IMR-90 (cell line): ENCODE measurements around the gene PRELP. TPM values are rescaled to one million over a fixed set of nuclear protein-coding genes. Genes with fewer than 3 reads are reported as not detected.

Experiments
- ATAC-seq: fragments of 200-7000 bp; cut with Tn5 transposase; 2 replicates; pipeline ENCODE4 v1.9.1; 2020; ENCODE audit warnings: low read depth, mild to moderate bottlenecking, moderate library complexity
- BruUV-seq: library from RNA; stranded (reverse); fragments of 400-500 nt; replicated peaks from 2 replicates; lab custom pipeline; 2021; lab: Mats Ljungman, UMichigan
- CTCF ChIA-PET: fragments of 300-600 bp; formaldehyde crosslinking; extraction: SDS; loops from one replicate; lab custom pipeline; 2021; ENCODE audit warnings: antibody characterized with exemption; lab: Yijun Ruan, JAX
- POLR2A ChIA-PET: fragments of 300-600 bp; sonication (Branson Sonifier 250); formaldehyde crosslinking; loops from one replicate; lab custom pipeline; 2022; ENCODE audit warnings: antibody characterized with exemption; ENCODE audit not compliant: unreplicated experiment; lab: Charles Lee
- DNase-seq: peaks from one replicate; pipeline ENCODE4 v3.0.0; 2013
- H2AFZ ChIP-seq: replicated peaks from 2 replicates; pipeline ENCODE3; 2013; ENCODE audit warnings: low read length, mild to moderate bottlenecking; ENCODE audit not compliant: poor library complexity
- H2AK5ac ChIP-seq: 2 replicates; pipeline ENCODE4 v1.6.1; 2013; ENCODE audit warnings: low read depth, low read length, inconsistent platforms
- H2AK9ac ChIP-seq: replicated peaks from 2 replicates; pipeline ENCODE3; 2013; ENCODE audit warnings: mild to moderate bottlenecking, low read depth, low read length, moderate library complexity; ENCODE audit not compliant: poor library complexity
- H2BK120ac ChIP-seq: 2 replicates; pipeline ENCODE4 v1.6.1; 2013; ENCODE audit warnings: low read depth, low read length, inconsistent platforms
- H2BK15ac ChIP-seq: 3 replicates; pipeline ENCODE4 v1.6.1; 2013; ENCODE audit warnings: low read depth, low read length, inconsistent platforms
- H2BK20ac ChIP-seq: 2 replicates; pipeline ENCODE4 v1.6.1; 2013; ENCODE audit warnings: low read depth, mild to moderate bottlenecking, inconsistent platforms, low read length, moderate library complexity
- H2BK5ac ChIP-seq: 2 replicates; pipeline ENCODE4 v1.6.1; 2013; ENCODE audit warnings: mild to moderate bottlenecking, low read depth, low read length, inconsistent platforms; ENCODE audit not compliant: poor library complexity, severe bottlenecking
- H3K14ac ChIP-seq: replicated peaks from 2 replicates; pipeline ENCODE4 v1.6.1; 2013; ENCODE audit warnings: low read depth, low read length, inconsistent platforms
- H3K18ac ChIP-seq: 2 replicates; pipeline ENCODE4 v1.6.1; 2013; ENCODE audit warnings: low read depth, low read length, control low read depth
- H3K23ac ChIP-seq: 2 replicates; pipeline ENCODE4 v1.6.1; 2013; ENCODE audit warnings: low read depth, low read length, inconsistent platforms
- H3K27ac ChIP-seq: 2 replicates; pipeline ENCODE4 v1.5.1; 2013; ENCODE audit warnings: mild to moderate bottlenecking, control low read depth, low read length; ENCODE audit not compliant: insufficient read depth
- H3K27me3 ChIP-seq: 2 replicates; pipeline ENCODE4 v1.6.1; 2013; ENCODE audit warnings: low read length; ENCODE audit not compliant: control insufficient read depth, insufficient read depth
- H3K36me3 ChIP-seq: 2 replicates; pipeline ENCODE4 v1.6.1; 2013; ENCODE audit warnings: low read length, mixed read lengths; ENCODE audit not compliant: control insufficient read depth, insufficient read depth
- H3K4ac ChIP-seq: 2 replicates; pipeline ENCODE4 v1.6.1; 2013; ENCODE audit warnings: low read depth, low read length, inconsistent platforms
- H3K4me1 ChIP-seq: 2 replicates; pipeline ENCODE4 v1.6.1; 2013; ENCODE audit warnings: low read length, mixed read lengths; ENCODE audit not compliant: control insufficient read depth, insufficient read depth
- H3K4me2 ChIP-seq: 2 replicates; pipeline ENCODE4 v1.6.1; 2013; ENCODE audit warnings: low read depth, mild to moderate bottlenecking, control low read depth, low read length, moderate library complexity
- H3K4me3 ChIP-seq: 2 replicates; pipeline ENCODE4 v1.5.1; 2013; ENCODE audit warnings: low read depth, mild to moderate bottlenecking, control low read depth, low read length, moderate library complexity; ENCODE audit not compliant: insufficient read depth
- H3K56ac ChIP-seq: 2 replicates; pipeline ENCODE4 v1.6.1; 2013; ENCODE audit warnings: low read length, inconsistent platforms; ENCODE audit not compliant: insufficient read depth; ENCODE audit errors: extremely low read depth
- H3K79me1 ChIP-seq, 2 experiments: 2 replicates each; pipeline ENCODE4 v1.6.1; 2013; ENCODE audit warnings: low read length in 2 of 2, inconsistent platforms in 1 of 2, low read depth in 1 of 2
- H3K9ac ChIP-seq: 2 replicates; pipeline ENCODE4 v1.6.1; 2013; ENCODE audit warnings: low read depth, low read length, control low read depth
- H3K9me1 ChIP-seq: 2 replicates; pipeline ENCODE4 v1.6.1; 2013; ENCODE audit warnings: low read length, inconsistent platforms; ENCODE audit not compliant: insufficient read depth
- H3K9me3 ChIP-seq: 2 replicates; pipeline ENCODE4 v1.6.1; 2013; ENCODE audit warnings: low read length; ENCODE audit not compliant: control insufficient read depth, insufficient read depth
- H4K20me1 ChIP-seq: 2 replicates; pipeline ENCODE4 v1.6.1; 2013; ENCODE audit warnings: low read length, inconsistent platforms; ENCODE audit not compliant: insufficient read depth
- H4K5ac ChIP-seq: 2 replicates; pipeline ENCODE4 v1.6.1; 2013; ENCODE audit warnings: mild to moderate bottlenecking, low read depth, low read length, control low read depth
- H4K8ac ChIP-seq, 2 experiments: 2 replicates each; pipeline ENCODE4 v1.6.1; 2013; ENCODE audit warnings: low read depth in 2 of 2, low read length in 2 of 2, control low read depth in 1 of 2, inconsistent platforms in 1 of 2
- H4K91ac ChIP-seq: 2 replicates; pipeline ENCODE4 v1.6.1; 2013; ENCODE audit warnings: low read depth, low read length, inconsistent platforms; ENCODE audit not compliant: insufficient read depth
- RAD21 ChIP-seq: IDR thresholded peaks from 2 replicates; pipeline ENCODE4 v1.6.1; 2012; ENCODE audit warnings: low read length, improper control_type of control experiment
- RCOR1 ChIP-seq: IDR thresholded peaks from 2 replicates; pipeline ENCODE4 v1.6.1; 2012; ENCODE audit warnings: mild to moderate bottlenecking, low read length, improper control_type of control experiment; ENCODE audit not compliant: insufficient replicate concordance
- WGBS, 2 experiments: methylation state at CpG; one replicate each; pipeline versions ENCODE4 v1.1.5 to v1.1.7; 2013; ENCODE audit warnings: missing lambda C conversion rate in 2 of 2; ENCODE audit not compliant: insufficient read length in 1 of 2; ENCODE audit errors: extremely low coverage in 2 of 2; 5-methylcytosine and 5-hydroxymethylcytosine counted together
- dilution Hi-C: fragments of 300-500 bp; cut with HindIII; formaldehyde crosslinking; loops from one replicate; pipeline ENCODE4 v1.14.3; 2018; ENCODE audit warnings: low sequenced_read_pairs; ENCODE audit not compliant: unreplicated experiment
- in situ Hi-C: fragments of 300-500 bp; cut with MboI; formaldehyde crosslinking; loops from 3 replicates; pipeline ENCODE4 v1.14.3; 2019; ENCODE audit warnings: low sequenced_read_pairs, inconsistent platforms, mixed read lengths
- intact Hi-C: fragments of 100-400 bp; cut with micrococcal nuclease; formaldehyde crosslinking; loops from 2 replicates; pipeline ENCODE4 v1.10.0; 2022
- polyA plus RNA-seq, 3 experiments: library from polyadenylated mRNA; depleted of rRNA; stranded (reverse); fragments of >200 nt; gene quantifications; 2 replicates each; pipeline ENCODE4 v1.2.3, GENCODE V29; 2012; ENCODE audit warnings: low replicate concordance in 1 of 3
- total RNA-seq: library from RNA; depleted of rRNA; stranded (reverse); fragments of >200 nt; gene quantifications from 2 replicates; pipeline ENCODE4 v1.2.3, GENCODE V29; 2012

PRELP gene
- total and polyA plus RNA-seq, 2 of the 4 experiments (the other 2 are of a cell fraction): 0.56 TPM; not detected in 1

DNA sequence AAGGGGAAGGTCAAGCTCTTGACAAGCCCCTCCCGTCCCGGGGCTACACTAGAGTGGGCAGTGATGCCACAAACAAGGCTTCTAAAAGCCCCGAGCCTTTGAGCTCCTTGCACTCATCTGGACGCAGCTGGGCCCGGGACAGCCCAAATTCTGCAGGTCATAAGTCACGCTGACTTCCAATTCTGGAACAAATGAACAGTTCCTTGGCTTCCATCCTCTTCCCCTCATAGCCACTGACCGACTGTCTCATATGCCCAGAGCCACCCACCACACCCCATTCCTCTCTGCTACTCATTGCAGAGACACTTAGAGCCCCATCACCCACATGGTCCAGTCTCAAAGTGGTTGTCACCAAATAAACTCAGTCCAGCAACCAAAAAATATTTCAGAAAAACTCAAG is 32.8 kb upstream of the PRELP start:
- no TSS peak for BruUV-seq
- no peak overlapping the region for H3K4me3 ChIP-seq
- H3K27me3 ChIP-seq: peaks cover 32% of the 10 kb centered on the region
- 39% methylated on average over 6 of the region's 7 CpGs; no CpG with 5 or more reads in 1 of the 2 experiments for WGBS, 2 experiments
- no peak for ATAC-seq
- POLR2A ChIA-PET: interaction anchor here (0.6 kb wide), 1 partner anchor 64 kb away, joined by 3 read pairs; no protein-coding TSS in a partner anchor
- no peak overlapping the region for H4K5ac ChIP-seq
- no peak overlapping the region for H3K4ac ChIP-seq
- TF ChIP-seq RAD21 (no peak), RCOR1 (no peak)
- H2AK5ac ChIP-seq: no peak overlapping the region
- no peak overlapping the region for H4K91ac ChIP-seq
- H3K9me3 ChIP-seq: peaks cover 11% of the 10 kb centered on the region
- H3K14ac ChIP-seq: no peak overlapping the region
- H4K8ac ChIP-seq: no peak overlapping the region
- H3K4me1 ChIP-seq: peaks cover 7% of the 10 kb centered on the region; the same call in 1 of the 2 replicates
- dilution Hi-C loops (no loop called here), in situ Hi-C loops (loop anchor here (5.0 to 10.0 kb wide), 2 partner anchors 101 to 168 kb away; no protein-coding TSS in a partner anchor), intact Hi-C loops (no loop called here)
- H2BK120ac ChIP-seq: no peak overlapping the region
- no peaks in the 10 kb centered on the region for H3K79me1 ChIP-seq
- no peak overlapping the region for H3K9ac ChIP-seq
- no peak overlapping the region for H2AFZ ChIP-seq
- no peaks in the 10 kb centered on the region for H4K20me1 ChIP-seq
- H3K18ac ChIP-seq: no peak overlapping the region
- H3K36me3 ChIP-seq: no peaks in the 10 kb centered on the region
- DNase-seq: no peak
- no peak overlapping the region for H2BK5ac ChIP-seq
- H2BK20ac ChIP-seq: no peak overlapping the region
- no peak overlapping the region for H3K4me2 ChIP-seq
- H3K9me1 ChIP-seq: peaks cover 6% of the 10 kb centered on the region; the same call in 1 of the 2 replicates
- no peak overlapping the region for H3K27ac ChIP-seq
- CTCF ChIA-PET: interaction anchor here (4.3 kb wide), 1 partner anchor 101 kb away, joined by 39 read pairs; no protein-coding TSS in a partner anchor
- H3K56ac ChIP-seq: no peak overlapping the region
- no peak overlapping the region for H2BK15ac ChIP-seq
- H3K23ac ChIP-seq: no peak overlapping the region
- H2AK9ac ChIP-seq: no peak overlapping the region
